K562 (cell line): ENCODE data around the gene XPC. TPM values are rescaled to one million over a fixed set of nuclear protein-coding genes. Genes with fewer than 3 reads are reported as not detected.

Experiments
- CREB1 ChIP-seq, 2 experiments: sonication (generic) in 1 of 2; formaldehyde crosslinking in 1 of 2; IDR thresholded peaks; 2 replicates each; pipeline versions ENCODE4 v1.6.1 to v1.8.0; 2012 to 2022; ENCODE audit warnings: inconsistent platforms in 1 of 2, mild to moderate bottlenecking in 1 of 2, missing genetic modification reagents in 1 of 2, moderate library complexity in 1 of 2
- FOXP1 ChIP-seq: sonication (generic); formaldehyde crosslinking; IDR thresholded peaks from 2 replicates; pipeline ENCODE4 v1.8.0; 2022; ENCODE audit warnings: mild to moderate bottlenecking, missing genetic modification reagents
- POLR2G ChIP-seq: fragments of 200-400 bp; formaldehyde crosslinking; IDR thresholded peaks from 2 replicates; pipeline ENCODE4 v1.6.1; 2017; ENCODE audit warnings: low read depth, mild to moderate bottlenecking, antibody characterized with exemption, low read length, moderate library complexity
- PRMT5 ChIP-seq: sonication (generic); formaldehyde crosslinking; IDR thresholded peaks from 2 replicates; pipeline ENCODE4 v1.5.0; 2020; ENCODE audit warnings: missing genetic modification reagents
- THAP12 ChIP-seq: fragments of 250-450 bp; sonication (Bioruptor Pico); IDR thresholded peaks from 2 replicates; pipeline ENCODE4 v1.9.0; 2021; ENCODE audit warnings: mild to moderate bottlenecking, inconsistent platforms
- ZBTB8A ChIP-seq: fragments of 450-650 bp; IDR thresholded peaks from 2 replicates; pipeline ENCODE4 v1.6.1; 2018; ENCODE audit warnings: mild to moderate bottlenecking, moderate library complexity; ENCODE audit not compliant: partially characterized antibody
- ZFP1 ChIP-seq: fragments of 450-650 bp; formaldehyde crosslinking; IDR thresholded peaks from 2 replicates; pipeline ENCODE4 v1.4.0; 2020; ENCODE audit warnings: mild to moderate bottlenecking, mixed read lengths
- ZNF318 ChIP-seq, 2 experiments: fragments of 450-650 bp; IDR thresholded peaks; 2 replicates each; pipeline ENCODE4 v1.6.1; 2016; ENCODE audit warnings: mild to moderate bottlenecking in 2 of 2, borderline replicate concordance in 1 of 2, low read depth in 1 of 2, moderate library complexity in 1 of 2
- polyA plus RNA-seq, 8 experiments: library from polyadenylated mRNA; depleted of rRNA in 4 of 8; stranded (reverse) in 5 of 8; unstranded in 3 of 8; fragments of >200 nt; fragmentation: Nextera tagmentation in 2 of 8; fragmentation: Illumina TruSeq in 1 of 8; extraction: Ambion mirVana in 2 of 8; extraction: Trizol in 1 of 8; gene quantifications; 2 replicates each; pipeline versions ENCODE4 v1.2.1 to v1.2.3, GENCODE V29; 2011 to 2014; ENCODE audit warnings: inconsistent platforms in 1 of 8, missing spikeins in 1 of 8
- total RNA-seq, 7 experiments: library from RNA; depleted of rRNA in 6 of 7; stranded (reverse); fragments of >200 nt in 6 of 7; fragmentation: Illumina TruSeq in 2 of 7; extraction: Trizol in 2 of 7; gene quantifications; 2 replicates each; pipeline versions ENCODE4 v1.2.1 to v1.2.3, GENCODE V29; 2011 to 2021; ENCODE audit warnings: low replicate concordance in 1 of 7
- TF ChIP-seq, protein P1 (sequence below): fragments of 450-650 bp; IDR thresholded peaks from one replicate; pipeline ENCODE4 v1.6.1; 2018; ENCODE audit warnings: mild to moderate bottlenecking, moderate library complexity; ENCODE audit not compliant: partially characterized antibody

Gene XPC
- total and polyA plus RNA-seq, 9 of the 15 experiments (the other 6 are each of a cell fraction or from before 2014, with no cell fraction given), result 3.8 to 54.7 (median 41.3) TPM

GRCh38 chr3:14208168-14208567 is 29.8 kb upstream of the XPC start (continued):
- TF ChIP-seq, protein P1, sequence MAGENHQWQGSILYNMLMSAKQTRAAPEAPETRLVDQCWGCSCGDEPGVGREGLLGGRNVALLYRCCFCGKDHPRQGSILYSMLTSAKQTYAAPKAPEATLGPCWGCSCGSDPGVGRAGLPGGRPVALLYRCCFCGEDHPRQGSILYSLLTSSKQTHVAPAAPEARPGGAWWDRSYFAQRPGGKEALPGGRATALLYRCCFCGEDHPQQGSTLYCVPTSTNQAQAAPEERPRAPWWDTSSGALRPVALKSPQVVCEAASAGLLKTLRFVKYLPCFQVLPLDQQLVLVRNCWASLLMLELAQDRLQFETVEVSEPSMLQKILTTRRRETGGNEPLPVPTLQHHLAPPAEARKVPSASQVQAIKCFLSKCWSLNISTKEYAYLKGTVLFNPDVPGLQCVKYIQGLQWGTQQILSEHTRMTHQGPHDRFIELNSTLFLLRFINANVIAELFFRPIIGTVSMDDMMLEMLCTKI, result no peak
- TF ChIP-seq CREB1 (IDR thresholded peaks at IDR 0.05) (no peak), CREB1 (CRISPR knock-in tag; IDR thresholded peaks at IDR 0.05) (no peak), ZBTB8A (no peak), ZFP1 (CRISPR knock-in tag) (no peak), PRMT5 (CRISPR knock-in tag) (no peak), ZNF318 (IDR thresholded peaks at IDR 0.05; ENCODE audit: borderline replicate concordance in 1 of 2, low read depth in 1 of 2) (no peak), POLR2G (no peak), FOXP1 (CRISPR knock-in tag) (no peak), THAP12 (no peak)
